SH-SY5Y (cell line): ENCODE measurements around the gene OOSP4B.

ENCODE experiments used
- GATA2 ChIP-seq: IDR thresholded peaks from 2 replicates; pipeline ENCODE4 v1.6.1; 2011; ENCODE audit warnings: mild to moderate bottlenecking, low read depth, low read length
- GATA3 ChIP-seq: IDR thresholded peaks from 2 replicates; pipeline ENCODE4 v1.6.1; 2011; ENCODE audit warnings: low read depth, mild to moderate bottlenecking, low read length, moderate library complexity

The OOSP4B gene

GRCh38 chr11:60016881-60017280, at the start of gene OOSP4B:
OOSP4B (plus strand) TSS chr11:60017181.
- TF ChIP-seq GATA2 (no peak), GATA3 (no peak)

GRCh38 chr11:59967677-59968394, 49.1 kb upstream of the OOSP4B start:
- TF ChIP-seq GATA2 (no peak), GATA3 (no peak)

- no peak for TF ChIP-seq GATA3
- TF ChIP-seq GATA2 = no peak
These were observed 48.6 kb upstream of the OOSP4B start for GRCh38 chr11:59968395-59968783.

GRCh38 chr11:59973097-59973496, 43.9 kb upstream of the OOSP4B start:
- TF ChIP-seq GATA2 = no peak
- TF ChIP-seq GATA3 = no peak

- no peak for TF ChIP-seq GATA3
These were observed 35.7 kb upstream of the OOSP4B start for GRCh38 chr11:59981106-59981770.

- TF ChIP-seq GATA2 = no peak
- no peak for TF ChIP-seq GATA3
These were observed 33.8 kb upstream of the OOSP4B start for GRCh38 chr11:59983212-59983611.

GRCh38 chr11:59984368-59984767, 32.6 kb upstream of the OOSP4B start:
- no peak for TF ChIP-seq GATA2
- no peak for TF ChIP-seq GATA3

- TF ChIP-seq GATA2 (no peak), GATA3 (no peak)
These were observed 26.6 kb upstream of the OOSP4B start for GRCh38 chr11:59990421-59990820.

GRCh38 chr11:59992425-59992824, 24.6 kb upstream of the OOSP4B start:
- no peak for TF ChIP-seq GATA2
- no peak for TF ChIP-seq GATA3

GRCh38 chr11:59997800-59998199, 19.2 kb upstream of the OOSP4B start:
- no peak for TF ChIP-seq GATA3
- no peak for TF ChIP-seq GATA2

- no peak for TF ChIP-seq GATA3
These were observed 17.3 kb upstream of the OOSP4B start for GRCh38 chr11:59999691-60000090.

- TF ChIP-seq GATA2 = no peak
These were observed 13.3 kb upstream of the OOSP4B start for GRCh38 chr11:60003729-60004128.

- no peak for TF ChIP-seq GATA2
These were observed 11.6 kb upstream of the OOSP4B start for GRCh38 chr11:60005360-60005759.

- TF ChIP-seq GATA2 = no peak
- no peak for TF ChIP-seq GATA3
These were observed 1.1 kb downstream of the OOSP4B start for GRCh38 chr11:60018058-60018457.

- no peak for TF ChIP-seq GATA3
These were observed 12.1 kb downstream of the OOSP4B start for GRCh38 chr11:60029015-60029632.
